ENCODE data around the gene RXFP3.
"Not testable (repeated sequence)": the region's sequence is repeated elsewhere in the genome, so short reads cannot be mapped to it uniquely, and the experiment has no call there.

RXFP3 gene

GRCh38 chr5:33938507-33938796 is 2.3 kb downstream of the RXFP3 start:
- Histone ChIP-seq H3K9ac (ENCODE audit: low read length) (no peak overlapping the region), H3K4me1 (ENCODE audit: control insufficient read depth, insufficient read depth, low read length) (peaks cover 2% of the 10 kb centered on the region), H3K4me3 (ENCODE audit: low read length) (no peak overlapping the region), H3K36me3 (ENCODE audit: control insufficient read depth, insufficient read depth, low read length) (no peaks in the 10 kb centered on the region), H3K27me3 (ENCODE audit: control insufficient read depth, insufficient read depth, low read length) (peaks cover 6% of the 10 kb centered on the region), H3K27ac (ENCODE audit: low read depth, low read length) (no peak overlapping the region)

DNA sequence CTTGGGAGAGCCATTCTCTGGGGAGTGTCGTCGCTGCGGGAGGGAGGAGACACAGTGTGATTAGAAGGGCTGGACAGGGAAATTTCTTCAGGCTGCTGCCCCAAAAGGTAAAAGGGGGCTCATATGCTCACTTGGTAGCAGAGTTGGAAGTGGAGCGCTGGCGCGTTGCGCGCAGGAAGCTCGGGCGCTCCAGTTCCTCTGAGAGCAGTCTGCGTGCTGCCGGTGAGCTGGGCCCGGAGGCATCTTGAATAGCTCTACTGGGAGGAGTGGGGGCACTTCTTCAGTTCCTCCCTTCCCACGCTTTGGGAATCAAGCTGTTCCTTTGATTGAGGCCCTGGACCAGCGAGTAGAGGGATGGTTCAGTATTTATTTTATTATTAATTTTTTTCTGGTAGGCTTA is 2.7 kb downstream of the RXFP3 start:
- Histone ChIP-seq H3K36me3 (ENCODE audit: control insufficient read depth, insufficient read depth, low read length) (no peaks in the 10 kb centered on the region), H3K4me3 (ENCODE audit: low read length) (no peak overlapping the region), H3K9ac (ENCODE audit: low read length) (no peak overlapping the region), H3K27me3 (ENCODE audit: control insufficient read depth, insufficient read depth, low read length) (peaks cover 6% of the 10 kb centered on the region), H3K4me1 (ENCODE audit: control insufficient read depth, insufficient read depth, low read length) (peaks cover 2% of the 10 kb centered on the region), H3K27ac (ENCODE audit: low read depth, low read length) (no peak overlapping the region)

GRCh38 chr5:33939556-33940262 is 3.5 kb downstream of the RXFP3 start:
- H3K27ac ChIP-seq (ENCODE audit: low read depth, low read length): no peak overlapping the region
- H3K9ac ChIP-seq (ENCODE audit: low read length): no peak overlapping the region
- peaks cover under 1% of the 10 kb centered on the region for H3K4me1 ChIP-seq (ENCODE audit: control insufficient read depth, insufficient read depth, low read length)
- no peaks in the 10 kb centered on the region for H3K36me3 ChIP-seq (ENCODE audit: control insufficient read depth, insufficient read depth, low read length)
- H3K4me3 ChIP-seq (ENCODE audit: low read length): no peak overlapping the region
- peaks cover 6% of the 10 kb centered on the region for H3K27me3 ChIP-seq (ENCODE audit: control insufficient read depth, insufficient read depth, low read length)

DNA sequence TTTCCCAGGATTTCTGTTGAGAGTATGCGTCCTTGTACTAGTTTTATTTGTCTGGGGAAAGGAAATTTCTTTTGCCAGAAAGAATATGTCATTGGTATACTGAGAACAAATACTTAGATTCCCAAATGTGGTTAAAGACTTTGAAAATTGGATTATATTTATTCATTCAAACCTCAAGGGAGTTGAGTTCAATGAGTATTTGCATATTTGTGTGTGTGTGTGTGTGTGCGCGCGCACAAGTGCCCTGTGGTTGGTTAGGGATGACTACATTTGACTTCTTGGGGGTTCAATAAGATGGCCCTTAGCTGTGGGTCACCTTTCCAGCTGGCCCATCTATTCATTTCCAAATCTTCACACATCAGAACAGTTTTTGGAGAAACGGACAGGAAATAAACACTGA is 4.9 kb downstream of the RXFP3 start:
- Histone ChIP-seq H3K4me3 (ENCODE audit: low read length) (no peak overlapping the region), H3K4me1 (ENCODE audit: control insufficient read depth, insufficient read depth, low read length) (no peaks in the 10 kb centered on the region), H3K27ac (ENCODE audit: low read depth, low read length) (no peak overlapping the region), H3K36me3 (ENCODE audit: control insufficient read depth, insufficient read depth, low read length) (no peaks in the 10 kb centered on the region), H3K9ac (ENCODE audit: low read length) (no peak overlapping the region), H3K27me3 (ENCODE audit: control insufficient read depth, insufficient read depth, low read length) (peaks cover 6% of the 10 kb centered on the region)

DNA sequence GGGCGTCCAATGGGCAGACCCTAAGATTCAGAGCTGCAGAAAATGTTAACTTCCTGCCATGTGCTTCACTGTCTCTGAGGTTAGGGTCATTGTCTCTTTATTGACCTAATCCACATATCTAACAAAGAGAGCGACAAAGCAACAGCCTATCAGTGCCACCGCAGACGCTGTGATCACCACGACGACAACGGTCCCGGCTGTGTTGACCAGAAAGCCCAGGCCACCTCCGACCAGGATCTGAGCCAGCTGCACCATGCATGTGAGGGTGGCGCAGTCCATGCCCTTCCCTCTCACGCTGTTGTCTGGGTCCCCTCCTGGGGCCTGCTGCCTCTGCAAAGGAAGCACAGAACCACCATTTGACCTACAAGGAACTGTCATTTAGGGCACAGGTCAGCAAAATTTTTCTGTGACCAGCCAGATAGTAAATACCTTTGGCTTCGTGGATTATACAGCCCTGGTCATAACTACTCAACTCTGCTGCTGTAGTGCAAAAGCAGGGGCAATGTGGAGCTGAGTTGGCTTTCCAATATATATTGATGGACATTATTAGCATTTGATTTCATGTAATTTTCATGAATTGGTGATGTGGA is 8.5 kb downstream of the RXFP3 start:
- no peak overlapping the region for H3K27ac ChIP-seq (ENCODE audit: low read depth, low read length)
- H3K4me1 ChIP-seq (ENCODE audit: control insufficient read depth, insufficient read depth, low read length): no peaks in the 10 kb centered on the region
- H3K27me3 ChIP-seq (ENCODE audit: control insufficient read depth, insufficient read depth, low read length): no peaks in the 10 kb centered on the region
- H3K4me3 ChIP-seq (ENCODE audit: low read length): no peak overlapping the region
- no peak overlapping the region for H3K9ac ChIP-seq (ENCODE audit: low read length)
- H3K36me3 ChIP-seq (ENCODE audit: control insufficient read depth, insufficient read depth, low read length): no peaks in the 10 kb centered on the region

DNA sequence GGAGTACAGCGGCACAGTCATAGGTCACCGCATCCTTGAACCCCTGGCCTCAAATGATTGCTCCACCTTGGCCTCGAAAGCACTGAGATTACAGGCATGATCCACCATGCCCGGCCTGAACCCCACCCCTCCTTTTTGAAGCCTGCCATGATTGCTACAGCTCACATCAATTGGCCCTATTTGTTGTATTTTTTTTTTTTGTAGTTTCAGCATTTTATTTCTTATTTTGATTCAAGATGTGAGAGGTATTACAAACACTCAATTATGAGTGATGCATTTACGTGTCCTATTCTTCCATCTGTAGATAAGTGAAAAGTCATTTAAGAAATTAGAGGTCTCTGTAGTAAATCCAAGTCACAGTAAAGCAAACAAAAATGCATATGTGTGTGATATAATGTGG is 16.0 kb downstream of the RXFP3 start:
- not testable (repeated sequence) for H3K4me3 ChIP-seq (ENCODE audit: low read length); H3K4me1 ChIP-seq (ENCODE audit: control insufficient read depth, insufficient read depth, low read length); H3K9ac ChIP-seq (ENCODE audit: low read length); H3K27me3 ChIP-seq (ENCODE audit: control insufficient read depth, insufficient read depth, low read length); H3K27ac ChIP-seq (ENCODE audit: low read depth, low read length); H3K36me3 ChIP-seq (ENCODE audit: control insufficient read depth, insufficient read depth, low read length)

DNA sequence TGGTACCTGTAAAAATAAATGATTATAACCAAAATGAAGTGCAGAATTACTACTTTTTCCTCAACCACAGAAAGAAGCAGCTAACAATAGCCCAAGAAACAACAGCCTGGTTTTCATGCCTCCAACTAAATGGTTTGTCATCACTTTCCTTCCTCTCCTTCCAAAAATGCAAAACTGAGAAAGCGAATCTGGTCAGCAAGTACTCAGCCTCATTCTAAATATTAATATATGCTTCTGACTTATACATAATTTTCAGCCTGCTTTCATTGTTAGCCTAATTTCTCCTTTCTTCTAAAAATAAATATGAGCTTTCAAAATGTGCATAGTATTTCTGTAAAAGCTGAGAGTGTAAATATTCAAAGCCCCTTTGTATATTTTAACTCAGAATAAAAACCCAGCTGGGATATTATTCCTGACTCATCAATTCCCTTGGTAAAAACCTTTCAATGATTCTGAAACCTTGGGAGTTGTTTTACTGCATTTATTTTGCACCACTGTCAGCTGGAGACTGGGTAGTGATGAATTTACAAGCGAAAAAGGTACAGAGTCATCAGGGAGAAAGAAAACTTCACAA is 21.5 kb downstream of the RXFP3 start:
- Histone ChIP-seq H3K27ac (ENCODE audit: low read depth, low read length) (no peak overlapping the region), H3K36me3 (ENCODE audit: control insufficient read depth, insufficient read depth, low read length) (no peaks in the 10 kb centered on the region), H3K4me3 (ENCODE audit: low read length) (no peak overlapping the region), H3K9ac (ENCODE audit: low read length) (no peak overlapping the region), H3K4me1 (ENCODE audit: control insufficient read depth, insufficient read depth, low read length) (no peaks in the 10 kb centered on the region), H3K27me3 (ENCODE audit: control insufficient read depth, insufficient read depth, low read length) (no peaks in the 10 kb centered on the region)

GRCh38 chr5:33958176-33958575 is 22.0 kb downstream of the RXFP3 start:
- no peaks in the 10 kb centered on the region for H3K27me3 ChIP-seq (ENCODE audit: control insufficient read depth, insufficient read depth, low read length)
- no peaks in the 10 kb centered on the region for H3K4me1 ChIP-seq (ENCODE audit: control insufficient read depth, insufficient read depth, low read length)
- no peak overlapping the region for H3K9ac ChIP-seq (ENCODE audit: low read length)
- no peaks in the 10 kb centered on the region for H3K36me3 ChIP-seq (ENCODE audit: control insufficient read depth, insufficient read depth, low read length)
- H3K27ac ChIP-seq (ENCODE audit: low read depth, low read length): no peak overlapping the region
- H3K4me3 ChIP-seq (ENCODE audit: low read length): no peak overlapping the region

GRCh38 chr5:33964132-33964700 is 28.0 kb downstream of the RXFP3 start:
- Histone ChIP-seq H3K4me1 (ENCODE audit: control insufficient read depth, insufficient read depth, low read length) (no peaks in the 10 kb centered on the region), H3K9ac (ENCODE audit: low read length) (no peak overlapping the region), H3K27ac (ENCODE audit: low read depth, low read length) (no peak overlapping the region), H3K27me3 (ENCODE audit: control insufficient read depth, insufficient read depth, low read length) (no peaks in the 10 kb centered on the region), H3K4me3 (ENCODE audit: low read length) (no peak overlapping the region), H3K36me3 (ENCODE audit: control insufficient read depth, insufficient read depth, low read length) (no peaks in the 10 kb centered on the region)

DNA sequence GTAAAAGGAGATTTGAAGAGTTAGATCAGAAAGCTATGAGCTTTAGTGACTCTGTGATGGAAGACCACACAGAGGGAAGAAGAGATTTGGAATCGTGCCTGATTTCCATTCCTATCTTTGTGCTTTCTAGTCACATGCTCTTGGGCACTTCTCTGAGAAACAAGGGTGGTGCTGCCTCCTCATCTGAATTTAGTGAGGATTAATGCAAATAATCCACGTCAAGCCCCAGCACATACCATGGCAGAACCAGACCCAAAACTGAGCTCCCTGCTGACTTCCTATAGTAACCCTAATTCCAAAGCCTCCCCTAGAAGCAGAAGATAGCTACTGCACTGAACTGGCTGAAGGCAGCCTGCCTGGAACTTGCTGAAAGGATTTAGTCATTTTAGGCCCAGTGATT is 30.6 kb downstream of the RXFP3 start:
- Histone ChIP-seq H3K4me3 (ENCODE audit: low read length) (no peak overlapping the region), H3K36me3 (ENCODE audit: control insufficient read depth, insufficient read depth, low read length) (no peaks in the 10 kb centered on the region), H3K27me3 (ENCODE audit: control insufficient read depth, insufficient read depth, low read length) (no peaks in the 10 kb centered on the region), H3K4me1 (ENCODE audit: control insufficient read depth, insufficient read depth, low read length) (no peaks in the 10 kb centered on the region), H3K9ac (ENCODE audit: low read length) (no peak overlapping the region), H3K27ac (ENCODE audit: low read depth, low read length) (no peak overlapping the region)

DNA sequence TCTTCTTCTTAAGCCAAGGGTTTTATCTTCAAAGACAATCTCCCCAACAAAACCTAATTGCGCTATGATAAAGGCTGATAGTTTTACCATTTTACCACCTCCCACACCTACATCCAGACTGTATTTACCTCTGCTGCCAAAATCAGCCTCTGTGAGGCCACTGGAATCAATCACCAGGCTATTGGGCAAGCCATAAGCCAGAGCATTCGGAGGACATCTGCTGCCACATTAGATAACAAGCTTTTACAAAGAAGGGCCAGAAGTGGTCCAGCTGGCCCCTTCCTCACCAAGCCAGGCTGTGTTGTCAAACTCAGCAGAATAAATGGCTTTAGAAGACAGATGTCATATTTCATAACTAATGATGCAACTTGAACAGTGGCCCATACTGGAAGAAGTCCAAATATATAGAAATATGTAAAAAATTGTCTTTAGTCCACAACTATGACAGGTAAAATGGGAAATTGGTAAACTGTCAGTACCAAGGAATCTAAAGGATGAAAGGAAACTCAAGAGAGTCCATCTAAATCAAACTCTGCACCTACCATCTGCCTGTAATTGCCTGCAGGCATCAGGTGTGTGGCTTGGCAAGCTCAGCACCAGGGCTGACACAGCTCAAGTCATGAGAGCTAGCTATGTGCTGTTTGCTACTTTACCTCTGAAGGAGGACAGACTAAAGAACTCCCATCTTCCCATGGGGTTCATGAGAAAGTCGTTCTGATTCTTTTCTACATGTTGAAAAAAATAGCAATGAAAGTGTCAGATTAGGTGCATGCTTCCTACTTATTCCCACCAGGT is 32.2 kb downstream of the RXFP3 start:
- Histone ChIP-seq H3K36me3 (ENCODE audit: control insufficient read depth, insufficient read depth, low read length) (no peaks in the 10 kb centered on the region), H3K9ac (ENCODE audit: low read length) (no peak overlapping the region), H3K27me3 (ENCODE audit: control insufficient read depth, insufficient read depth, low read length) (no peaks in the 10 kb centered on the region), H3K27ac (ENCODE audit: low read depth, low read length) (no peak overlapping the region), H3K4me3 (ENCODE audit: low read length) (no peak overlapping the region), H3K4me1 (ENCODE audit: control insufficient read depth, insufficient read depth, low read length) (no peaks in the 10 kb centered on the region)

GRCh38 chr5:33969572-33970452 is 33.6 kb downstream of the RXFP3 start:
- Histone ChIP-seq H3K27ac (ENCODE audit: low read depth, low read length) (no peak overlapping the region), H3K27me3 (ENCODE audit: control insufficient read depth, insufficient read depth, low read length) (no peaks in the 10 kb centered on the region), H3K36me3 (ENCODE audit: control insufficient read depth, insufficient read depth, low read length) (no peaks in the 10 kb centered on the region), H3K4me1 (ENCODE audit: control insufficient read depth, insufficient read depth, low read length) (no peaks in the 10 kb centered on the region), H3K9ac (ENCODE audit: low read length) (no peak overlapping the region), H3K4me3 (ENCODE audit: low read length) (no peak overlapping the region)
